Stimulated activated CD4-positive, alpha-beta T cell treated with anti-CD3 and anti-CD28 coated beads, Interleukin-1b, Interleukin-23, amount 100 ng/mL, for 48 hours (primary cell): ENCODE results near the gene PI4KA.
A peak's percentile ranks its signal among the peaks of the same experiment; 100 is the strongest.

Experiments used
- DNase-seq: peaks from one replicate; pipeline ENCODE4 v3.0.0-alpha.2; 2020

The PI4KA gene

DNA sequence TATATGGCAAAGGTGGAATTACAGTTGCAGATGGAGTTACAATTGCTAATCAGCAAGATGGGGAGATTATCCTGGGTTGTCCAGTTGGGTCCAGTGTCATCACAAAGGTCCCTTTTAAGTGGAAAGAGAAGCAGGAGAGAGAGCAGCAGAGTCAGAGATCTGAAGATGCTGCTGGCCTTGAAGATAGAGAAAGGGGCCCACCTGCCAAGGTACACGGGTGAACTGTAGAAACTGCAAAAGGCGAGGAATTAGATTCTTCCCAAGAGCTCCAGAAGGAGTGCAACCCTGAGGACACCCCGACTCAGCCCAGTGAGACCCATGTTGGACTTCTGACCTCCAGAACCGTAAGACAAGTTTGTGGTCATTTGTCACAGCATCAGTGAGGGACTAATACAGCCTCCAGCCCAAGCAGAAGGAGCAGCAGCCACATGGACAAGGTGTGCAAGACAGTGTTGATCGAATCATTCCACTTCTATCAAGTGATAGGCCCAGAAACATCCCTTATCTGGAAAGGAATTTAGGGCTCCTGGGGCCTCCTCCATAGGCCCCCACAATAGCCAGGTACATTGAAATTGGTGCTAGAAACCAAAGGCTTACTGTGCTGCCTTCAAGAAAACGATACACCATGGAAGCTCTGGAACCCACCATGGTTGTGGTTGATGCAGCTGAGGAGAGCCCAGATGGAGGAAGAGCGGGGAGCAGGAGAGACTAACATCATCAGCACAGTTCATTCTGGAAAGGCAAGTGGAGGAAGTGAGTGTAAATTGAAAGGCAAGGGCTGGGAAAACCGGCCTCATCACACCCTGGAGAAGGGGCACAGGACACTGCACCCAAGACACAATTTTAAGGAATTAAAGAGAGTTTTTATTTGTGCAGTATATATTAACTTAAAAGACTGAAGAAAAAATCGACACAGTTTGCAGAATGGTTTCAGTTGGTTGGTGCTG, 23.5 kb upstream of the PI4KA start:
- no peak for DNase-seq

DNA sequence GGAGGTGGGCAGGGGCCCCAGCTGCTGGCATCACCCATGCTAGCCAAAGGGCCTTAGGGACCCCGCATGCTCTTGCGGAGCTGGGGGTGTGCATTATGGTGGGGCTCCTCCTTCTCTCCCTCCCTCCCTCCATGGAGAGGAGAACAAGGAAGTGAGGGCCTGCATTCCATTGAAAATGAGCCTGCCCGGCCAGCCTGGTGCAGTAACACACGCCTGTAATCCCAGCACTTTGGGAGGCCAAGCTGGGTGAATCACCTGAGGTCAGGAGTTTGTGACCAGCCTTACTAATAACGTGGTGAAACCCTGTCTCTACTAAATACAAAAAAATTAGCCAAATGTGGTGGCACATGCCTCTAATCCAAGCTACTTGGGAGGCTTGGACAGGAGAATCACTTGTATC, 22.6 kb upstream of the PI4KA start:
- DNase-seq: no peak

- no peak for DNase-seq
Observed at GRCh38 chr22:20877715-20878114, 19.1 kb upstream of the PI4KA start.

DNA sequence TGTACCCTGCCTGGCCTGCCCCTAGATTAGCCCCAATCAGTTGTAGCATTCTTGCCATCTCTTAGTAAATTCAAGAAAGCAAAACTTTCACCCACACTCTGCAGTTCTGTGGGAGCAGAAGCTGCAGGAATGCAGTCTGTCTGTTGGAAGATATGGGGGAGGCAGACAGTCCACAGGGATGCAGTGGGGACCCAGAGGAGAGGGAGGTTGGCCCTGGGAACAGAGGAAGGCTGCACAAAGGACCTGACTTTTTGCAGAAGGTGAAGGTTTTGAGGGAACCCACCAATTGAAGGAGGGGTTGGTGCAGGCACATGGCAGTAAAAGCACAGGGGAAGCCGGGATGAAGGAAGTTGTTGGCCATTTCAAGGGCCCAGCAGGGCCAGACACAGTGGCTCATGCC, 16.7 kb upstream of the PI4KA start:
- no peak for DNase-seq

GRCh38 chr22:20873214-20873613, 14.6 kb upstream of the PI4KA start:
- no peak for DNase-seq

DNA sequence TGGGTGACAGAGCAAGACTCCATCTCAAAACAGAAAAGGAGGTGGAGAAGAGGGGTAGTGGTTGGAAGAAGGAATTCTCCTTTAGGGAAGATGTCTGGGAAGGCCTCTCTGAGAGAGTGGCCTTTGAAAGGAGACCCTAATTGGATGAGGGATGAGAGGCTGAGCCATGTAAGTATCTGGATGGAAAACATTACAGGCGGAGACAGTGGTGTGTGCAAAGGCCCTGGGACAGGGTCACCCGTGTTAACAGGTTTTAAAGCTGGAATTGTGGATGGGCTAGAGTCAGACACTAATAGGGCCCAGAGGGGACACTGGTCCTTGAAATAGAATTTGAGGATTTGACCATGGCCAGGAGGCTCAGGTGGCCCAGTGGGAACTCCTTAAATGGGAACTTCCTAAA, 10.6 kb upstream of the PI4KA start:
- DNase-seq: no peak

DNA sequence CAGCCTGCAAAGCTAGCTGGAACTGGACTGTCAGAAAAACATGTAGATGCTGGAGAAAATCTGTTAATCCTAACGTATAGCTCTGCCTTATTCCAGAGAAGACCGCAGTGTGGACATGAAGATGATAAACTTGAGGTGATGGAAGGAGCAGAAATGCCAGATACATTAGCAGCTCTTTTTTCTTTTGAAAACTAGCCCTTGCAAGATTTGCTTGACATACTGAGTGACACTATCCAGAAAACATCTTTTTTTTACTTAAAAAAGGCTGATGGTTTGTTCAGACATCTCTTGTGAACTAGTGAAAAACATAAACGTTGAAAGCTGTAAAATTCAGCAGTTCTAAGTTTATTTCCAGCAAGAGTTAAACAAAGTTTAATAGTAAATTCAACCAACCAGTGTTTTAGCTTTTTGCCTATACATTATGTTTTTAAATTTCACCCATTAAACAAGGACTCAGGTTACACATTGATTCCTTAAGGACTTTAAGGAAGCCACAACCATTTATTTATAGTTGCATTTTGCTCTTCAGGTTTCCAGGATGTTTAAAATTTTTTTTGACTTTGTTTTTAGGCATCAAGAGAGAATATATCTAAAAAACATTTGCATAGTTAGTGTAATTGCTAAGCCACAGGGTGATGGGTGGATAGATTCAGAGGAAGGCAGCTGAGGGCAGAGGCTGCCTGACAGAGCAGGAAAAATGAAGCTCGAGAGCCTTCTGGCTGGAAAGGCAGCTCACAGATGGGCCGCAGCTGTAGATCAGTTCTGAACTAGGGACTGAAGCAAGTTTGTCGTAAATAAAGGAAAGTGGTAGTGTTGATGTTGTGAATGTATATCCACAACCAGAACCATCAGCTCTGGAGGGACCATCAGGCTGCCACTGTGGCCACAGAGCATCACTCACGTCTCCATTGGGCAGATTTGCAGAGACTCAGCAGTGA, 9.7 kb upstream of the PI4KA start:
- no peak for DNase-seq

- DNase-seq: no peak
Observed at GRCh38 chr22:20867179-20868024, 8.8 kb upstream of the PI4KA start.

GRCh38 chr22:20866736-20867135, 8.1 kb upstream of the PI4KA start:
- no peak for DNase-seq

- no peak for DNase-seq
Observed at GRCh38 chr22:20865875-20866445, 7.3 kb upstream of the PI4KA start.

- DNase-seq: no peak
Observed at GRCh38 chr22:20865331-20865730, 6.7 kb upstream of the PI4KA start.

- no peak for DNase-seq
Observed at GRCh38 chr22:20864186-20864908, 5.7 kb upstream of the PI4KA start.

DNA sequence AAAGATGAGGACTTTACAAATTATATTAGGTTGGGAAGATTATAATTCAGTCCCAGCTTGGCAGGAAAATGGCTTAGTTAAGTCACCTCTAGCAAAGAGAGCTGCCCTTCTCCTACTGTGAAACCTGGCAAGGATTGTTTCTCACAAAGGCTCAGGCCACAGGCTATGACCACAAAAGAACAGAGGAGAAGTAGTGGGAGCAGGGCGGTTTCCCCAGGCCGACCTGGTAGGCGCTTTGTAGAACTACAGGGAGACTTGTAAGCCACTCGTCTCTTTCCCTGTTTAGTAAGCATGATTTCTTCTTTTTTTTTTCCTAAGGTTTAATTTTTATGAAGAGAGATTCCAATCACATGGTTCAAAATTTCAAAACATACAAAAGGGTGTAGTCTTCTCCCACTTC, 4.8 kb upstream of the PI4KA start:
- DNase-seq: no peak

DNA sequence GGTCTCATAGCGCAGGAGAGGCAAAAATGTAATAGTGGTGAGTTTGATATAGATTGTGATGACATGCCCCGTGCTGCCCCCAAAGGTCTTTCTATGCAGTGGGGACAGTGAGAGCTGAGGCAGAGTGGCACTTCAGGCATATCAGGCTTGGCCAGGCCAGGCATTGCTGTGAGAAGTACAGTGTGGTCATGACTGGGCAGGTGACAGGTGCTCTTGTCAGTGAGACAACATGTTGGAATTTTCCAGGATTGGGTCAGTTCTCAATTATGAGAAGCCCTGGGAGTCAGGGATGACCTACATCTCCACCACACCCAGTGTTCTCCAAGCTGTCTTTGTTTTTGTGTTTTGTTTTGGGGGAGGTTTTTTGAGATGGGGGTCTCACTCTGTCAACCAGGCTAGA, 3.9 kb upstream of the PI4KA start:
- no peak for DNase-seq

DNA sequence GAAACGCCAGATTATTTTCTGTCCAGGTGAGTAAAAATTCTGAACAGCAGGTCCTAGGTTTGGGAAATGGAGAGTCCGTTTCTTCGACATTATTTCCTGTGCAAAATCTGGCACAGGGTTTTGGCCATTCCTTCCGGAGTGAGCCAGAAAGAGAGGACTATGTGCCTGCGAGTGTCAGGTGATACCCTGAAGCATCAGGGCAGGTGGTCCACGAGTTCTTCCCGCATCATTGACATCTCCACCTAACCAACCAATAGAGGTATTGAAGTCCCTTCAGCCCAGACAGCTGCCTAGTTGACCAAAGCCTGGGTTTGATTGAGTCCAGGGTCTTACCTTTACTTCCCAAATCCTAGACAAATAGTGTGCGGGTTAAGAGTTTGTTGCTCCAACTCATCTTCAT, 1.0 kb upstream of the PI4KA start:
- DNase-seq: no peak

DNA sequence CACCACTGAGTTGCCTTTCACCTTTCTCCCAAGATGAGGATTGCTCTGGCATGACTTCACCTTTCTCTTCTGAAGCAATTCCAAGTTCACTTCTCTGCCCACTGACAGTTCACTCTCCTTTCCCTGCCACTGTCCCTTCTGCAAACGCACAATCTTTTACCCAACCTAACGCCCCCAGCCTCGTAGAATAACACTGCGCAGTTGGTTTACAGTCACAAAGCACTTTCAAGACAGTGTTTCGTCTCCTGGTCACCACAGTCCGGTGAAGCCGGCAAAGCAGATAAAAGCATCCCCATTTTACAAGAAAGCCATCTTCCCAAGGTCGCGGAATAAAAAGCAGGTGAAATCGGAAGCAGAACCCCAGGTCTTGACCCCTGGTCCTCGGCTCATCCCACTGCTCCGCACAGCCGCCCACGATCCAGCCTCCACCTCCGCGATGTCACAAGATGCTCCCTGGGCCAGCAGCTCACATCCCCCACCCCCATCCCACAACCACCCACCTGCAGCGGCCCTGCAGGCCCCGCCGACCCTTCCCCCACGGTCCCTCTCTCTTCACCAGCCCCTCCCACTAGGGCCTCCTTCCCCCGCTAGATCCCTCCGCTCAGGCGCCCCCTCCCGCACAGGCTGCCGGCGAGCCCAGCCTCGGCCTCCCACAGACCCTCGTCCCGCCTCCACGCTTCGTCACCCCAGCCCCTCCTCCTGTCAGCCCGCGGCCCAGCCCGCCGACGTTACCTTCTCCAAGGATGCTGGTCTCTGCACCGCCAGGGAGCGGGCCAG, 585 bp downstream of the PI4KA start:
- peak; percentile 86 for DNase-seq

DNA sequence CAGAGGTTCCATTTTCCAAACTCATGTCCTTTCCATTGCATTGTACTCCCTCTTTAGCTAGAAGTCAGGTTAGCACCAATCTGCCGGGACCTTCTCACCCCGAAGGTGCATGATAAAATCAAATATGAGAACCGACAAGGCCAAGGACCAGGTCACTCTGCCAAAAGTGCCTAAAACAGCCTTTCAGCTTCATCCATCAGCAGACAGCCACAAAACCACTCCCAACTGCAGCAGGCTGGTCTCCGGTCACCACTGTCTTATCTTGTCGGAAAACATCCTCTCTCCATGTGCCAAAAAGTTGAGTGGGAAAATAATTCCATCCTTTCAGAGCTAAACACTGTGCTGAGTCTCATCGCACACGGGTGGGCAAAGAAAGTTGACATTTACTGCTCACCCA, 1.4 kb downstream of the PI4KA start:
- DNase-seq: no peak

- DNase-seq: no peak
Observed at GRCh38 chr22:20853236-20853660, 5.4 kb downstream of the PI4KA start.

DNA sequence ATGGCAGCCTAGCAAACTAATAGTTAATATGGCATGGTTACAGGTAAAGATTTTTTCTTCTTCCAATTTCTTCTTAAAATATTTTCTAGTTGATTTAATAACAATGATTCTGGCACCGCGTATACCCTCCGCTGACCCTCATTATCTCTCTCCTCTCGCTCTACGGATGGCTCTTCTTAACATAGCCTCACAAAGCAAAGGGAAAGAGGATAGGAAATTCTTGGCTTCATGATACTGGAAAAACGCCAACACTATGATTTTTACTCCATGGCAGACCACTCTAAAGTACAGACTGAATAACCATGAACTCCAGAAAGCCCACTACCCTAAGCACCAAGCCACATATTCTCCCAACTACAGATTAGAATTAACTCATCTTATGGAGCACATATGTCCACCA, 6.1 kb downstream of the PI4KA start:
- no peak for DNase-seq

- no peak for DNase-seq
Observed at GRCh38 chr22:20852076-20852475, 6.5 kb downstream of the PI4KA start.

- DNase-seq: no peak
Observed at GRCh38 chr22:20847318-20847822, 11.2 kb downstream of the PI4KA start.
